Measurements from ENCODE around the gene ADNP.

GRCh38 chr20:50887576-50887975 lies 43.7 kb downstream of the ADNP start:
- TF ChIP-seq, protein P1, sequence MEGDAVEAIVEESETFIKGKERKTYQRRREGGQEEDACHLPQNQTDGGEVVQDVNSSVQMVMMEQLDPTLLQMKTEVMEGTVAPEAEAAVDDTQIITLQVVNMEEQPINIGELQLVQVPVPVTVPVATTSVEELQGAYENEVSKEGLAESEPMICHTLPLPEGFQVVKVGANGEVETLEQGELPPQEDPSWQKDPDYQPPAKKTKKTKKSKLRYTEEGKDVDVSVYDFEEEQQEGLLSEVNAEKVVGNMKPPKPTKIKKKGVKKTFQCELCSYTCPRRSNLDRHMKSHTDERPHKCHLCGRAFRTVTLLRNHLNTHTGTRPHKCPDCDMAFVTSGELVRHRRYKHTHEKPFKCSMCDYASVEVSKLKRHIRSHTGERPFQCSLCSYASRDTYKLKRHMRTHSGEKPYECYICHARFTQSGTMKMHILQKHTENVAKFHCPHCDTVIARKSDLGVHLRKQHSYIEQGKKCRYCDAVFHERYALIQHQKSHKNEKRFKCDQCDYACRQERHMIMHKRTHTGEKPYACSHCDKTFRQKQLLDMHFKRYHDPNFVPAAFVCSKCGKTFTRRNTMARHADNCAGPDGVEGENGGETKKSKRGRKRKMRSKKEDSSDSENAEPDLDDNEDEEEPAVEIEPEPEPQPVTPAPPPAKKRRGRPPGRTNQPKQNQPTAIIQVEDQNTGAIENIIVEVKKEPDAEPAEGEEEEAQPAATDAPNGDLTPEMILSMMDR (IDR thresholded peaks at IDR 0.05 in 2 of 3, conservative IDR thresholded peaks at IDR 0.05 in 1 of 3; ENCODE audit: control insufficient read depth in 2 of 3, extremely low read depth in 1 of 3, insufficient read depth in 1 of 3, low read depth in 3 of 3, low read length in 3 of 3): no peak
- TF ChIP-seq POLR2AphosphoS5 (IDR thresholded peaks at IDR 0.05; ENCODE audit: low read length) (no peak), EGR1 (IDR thresholded peaks at IDR 0.05; ENCODE audit: borderline replicate concordance in 1 of 2, low read depth in 2 of 2, low read length in 2 of 2) (no peak), MXI1 (IDR thresholded peaks at IDR 0.05; ENCODE audit: low read depth, low read length) (no peak), ASH2L (IDR thresholded peaks at IDR 0.05; ENCODE audit: borderline replicate concordance, low read depth) (no peak), RB1 (IDR thresholded peaks at IDR 0.05; ENCODE audit: borderline replicate concordance) (no peak)

All from GM12878 (cell line).